Stimulated activated naive CD4-positive, alpha-beta T cell (primary cell): Measurements from ENCODE around the gene GSTA4.

ENCODE experiments used
- DNase-seq, 6 experiments: peaks; one replicate each; lab custom pipeline; 2025; lab: John Stamatoyannopoulos, UW

The GSTA4 gene

GRCh38 chr6:52995089-52995912 is at the start of gene GSTA4:
Gene GSTA4, minus strand, starts transcription at chr6:52995284. Its CDS starts 1,041 bp downstream, at chr6:52994243.
- DNase-seq, result peak; percentile 77 to 98 (median 90)

DNA sequence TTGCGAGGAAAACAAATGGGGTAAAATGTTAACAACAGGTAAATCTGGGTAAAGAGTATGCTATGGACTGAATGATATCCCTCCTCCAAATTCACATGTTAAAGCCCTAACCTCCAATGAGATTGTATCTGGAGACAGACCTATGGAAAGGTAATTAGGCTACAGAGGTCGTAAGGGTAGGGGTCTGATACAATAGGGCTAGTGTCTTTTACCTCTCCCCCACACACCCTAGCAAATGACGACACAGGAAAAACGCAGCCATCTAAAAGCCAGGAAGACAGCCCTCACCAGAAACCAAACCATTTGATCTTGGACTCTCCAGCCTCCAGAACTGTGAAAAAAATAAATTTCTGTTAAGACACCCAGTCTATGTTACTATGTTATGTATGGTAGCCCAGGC is 49.5 kb upstream of the GSTA4 start:
- no peak for DNase-seq

- no peak for DNase-seq
Measured at GRCh38 chr6:53044071-53044470, 49.0 kb upstream of the GSTA4 start.

- no peak for DNase-seq
Measured at GRCh38 chr6:53043581-53043980, 48.5 kb upstream of the GSTA4 start.

DNA sequence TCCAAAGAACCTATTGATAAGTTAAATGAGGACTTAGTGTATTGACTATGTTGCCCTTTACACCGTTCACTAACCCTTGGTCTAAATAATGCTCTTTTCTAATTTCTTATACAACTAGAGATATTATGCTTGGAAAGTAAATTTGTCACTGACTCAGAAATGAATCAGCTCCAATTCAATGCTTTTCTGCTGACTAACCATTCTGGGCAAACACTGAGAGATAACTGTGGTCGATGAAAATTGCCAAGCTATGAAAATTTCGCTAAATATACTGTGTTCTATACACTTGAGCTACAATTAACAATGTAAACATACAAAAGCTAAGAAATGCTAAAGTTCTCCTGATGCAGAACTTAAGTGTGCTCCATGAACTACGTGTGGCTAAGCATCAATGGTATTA is 47.0 kb upstream of the GSTA4 start:
- no peak for DNase-seq

DNA sequence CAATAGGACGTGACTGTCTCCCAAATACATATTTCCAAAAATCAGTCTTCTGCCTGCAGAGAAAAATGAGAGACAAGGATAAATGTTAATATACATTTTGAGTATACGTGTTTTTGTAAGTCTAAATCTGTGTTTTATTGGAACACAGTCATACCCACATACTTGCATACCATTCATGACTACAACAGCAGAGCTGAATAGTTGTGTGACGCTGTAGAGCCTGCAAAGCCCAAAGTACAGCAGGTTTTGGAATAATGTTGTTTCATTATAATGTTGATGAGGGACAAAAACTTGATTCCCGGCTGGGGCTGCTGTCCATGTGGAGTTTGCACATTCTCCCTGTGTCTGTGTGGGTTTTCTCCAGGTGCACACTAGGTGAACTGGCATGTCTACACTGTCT is 46.3 kb upstream of the GSTA4 start:
- DNase-seq, result no peak

- no peak for DNase-seq
Measured at GRCh38 chr6:53038596-53038995, 43.5 kb upstream of the GSTA4 start.

DNA sequence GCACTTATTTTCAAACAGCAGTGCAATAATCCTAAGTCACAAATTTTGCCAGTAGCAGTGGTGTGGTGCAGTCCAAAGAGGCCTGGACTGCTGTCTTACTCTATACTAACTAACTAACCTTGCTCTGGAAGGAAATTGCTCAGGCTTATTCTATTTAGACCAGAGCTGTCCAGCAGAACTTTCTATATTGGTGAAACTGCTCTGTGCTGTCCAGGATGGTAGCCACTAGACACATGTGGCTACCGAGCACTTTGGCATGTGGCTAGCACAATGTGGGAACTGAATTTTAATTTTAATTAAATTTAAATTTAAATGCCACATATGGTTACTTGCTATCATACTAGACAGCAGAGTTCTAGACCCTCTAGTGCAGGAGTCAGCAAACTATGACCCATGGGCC is 43.1 kb upstream of the GSTA4 start:
- DNase-seq, result no peak

- DNase-seq, result no peak
Measured at GRCh38 chr6:53035549-53036213, 40.6 kb upstream of the GSTA4 start.

- no peak for DNase-seq
Measured at GRCh38 chr6:53033764-53034163, 38.7 kb upstream of the GSTA4 start.

GRCh38 chr6:53032849-53033248 is 37.8 kb upstream of the GSTA4 start:
- DNase-seq, result no peak

- no peak for DNase-seq
Measured at GRCh38 chr6:53031281-53031680, 36.2 kb upstream of the GSTA4 start.

DNA sequence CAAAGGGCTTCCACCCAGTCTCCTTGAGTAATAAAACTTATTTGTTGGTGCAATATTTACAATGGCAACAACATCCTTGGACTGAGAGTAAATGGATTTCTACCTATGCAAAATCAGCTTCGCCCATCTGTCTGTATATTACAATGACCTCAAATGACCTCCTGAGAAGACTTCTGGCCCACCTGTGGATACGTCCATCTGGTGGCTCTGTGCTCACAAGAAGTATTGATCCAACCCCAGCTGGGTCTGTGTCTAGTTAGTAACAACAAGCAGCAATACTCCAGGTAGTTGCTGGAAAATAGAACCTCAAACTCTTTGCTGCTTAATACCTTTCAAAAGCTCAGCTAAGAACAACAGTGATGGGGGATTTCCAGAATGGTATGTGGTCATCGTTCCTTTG is 34.7 kb upstream of the GSTA4 start:
- DNase-seq, result no peak

DNA sequence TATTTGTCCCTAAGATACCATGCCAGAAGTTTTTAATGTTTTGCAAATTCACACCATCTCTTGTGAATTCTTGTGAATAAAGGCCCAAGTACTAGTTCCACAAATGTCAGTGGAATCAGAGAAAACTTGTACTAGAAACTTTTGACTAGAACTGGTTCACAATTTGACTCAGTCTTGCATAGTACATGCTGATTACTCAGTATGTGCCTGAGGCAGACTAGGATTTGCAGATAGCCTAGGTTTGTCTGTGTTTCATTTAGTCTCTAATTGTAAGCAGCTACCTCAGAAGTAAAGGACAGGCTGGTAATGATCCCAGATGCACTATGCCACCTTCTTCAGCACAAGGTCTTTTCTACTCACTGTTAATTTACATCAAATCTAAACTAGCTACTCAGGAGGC is 34.2 kb upstream of the GSTA4 start:
- no peak for DNase-seq

- DNase-seq, result no peak
Measured at GRCh38 chr6:53028467-53028866, 33.4 kb upstream of the GSTA4 start.

- no peak for DNase-seq
Measured at GRCh38 chr6:53027131-53027718, 32.1 kb upstream of the GSTA4 start.

GRCh38 chr6:53026526-53026925 is 31.4 kb upstream of the GSTA4 start:
- no peak for DNase-seq

DNA sequence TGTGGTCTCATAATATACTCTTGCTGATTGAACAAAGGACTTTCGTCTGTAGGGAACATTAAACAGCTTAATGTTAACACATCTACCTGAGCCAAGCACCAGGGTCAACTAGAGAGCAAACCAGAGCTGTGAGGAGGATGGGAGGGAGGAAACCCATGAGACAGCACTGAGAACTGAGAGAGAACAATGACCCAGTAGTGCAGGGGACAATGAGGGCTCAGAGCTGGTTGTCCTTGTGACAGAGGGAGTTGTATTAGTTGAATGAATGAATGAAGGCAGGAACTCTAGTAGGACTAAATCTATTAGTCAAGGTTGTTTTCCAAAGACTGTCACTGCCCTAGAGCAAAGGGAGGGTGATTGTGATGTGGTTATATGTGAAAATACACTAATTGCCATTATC is 28.2 kb upstream of the GSTA4 start:
- no peak for DNase-seq

GRCh38 chr6:53020005-53020744 is 25.1 kb upstream of the GSTA4 start:
- DNase-seq, result peak in 1 of 6 experiments; percentile 1

DNA sequence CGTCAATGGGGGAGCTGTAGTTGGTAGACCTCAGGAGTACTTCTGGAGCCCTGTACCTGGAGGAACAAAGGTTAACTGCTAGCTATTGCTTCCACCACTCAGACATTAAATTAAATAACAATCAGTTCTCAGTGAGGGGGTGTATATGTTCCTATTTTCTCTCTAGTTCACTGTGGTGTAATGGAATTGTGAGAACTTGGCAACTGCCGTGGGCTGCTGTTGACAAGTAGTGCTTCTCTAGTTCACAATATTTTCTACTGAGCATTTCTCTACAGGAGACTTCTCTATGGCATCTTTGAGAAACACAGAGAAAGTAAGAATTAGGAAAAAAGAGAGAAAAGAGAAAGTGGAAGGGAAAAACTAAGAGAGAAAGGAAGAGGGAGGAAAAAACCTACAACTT is 23.4 kb upstream of the GSTA4 start:
- no peak for DNase-seq

DNA sequence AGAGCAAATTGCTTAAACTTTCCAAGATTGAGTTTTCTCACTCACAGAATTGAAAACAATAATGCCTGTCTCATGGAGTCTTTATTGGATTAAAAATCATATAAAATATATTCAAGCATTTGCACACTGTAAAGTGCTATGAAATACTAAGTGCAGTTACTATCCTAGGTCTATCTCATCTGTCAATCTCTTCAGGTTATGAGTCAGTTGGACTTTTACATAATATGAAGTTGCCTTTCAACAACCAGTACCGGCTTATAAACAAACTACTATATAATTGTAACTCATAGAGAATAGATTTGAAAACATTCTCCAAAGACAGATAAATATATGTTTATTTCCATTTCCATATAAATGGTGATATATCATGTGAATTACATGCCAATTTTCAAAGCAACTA is 20.4 kb upstream of the GSTA4 start:
- DNase-seq, result no peak

DNA sequence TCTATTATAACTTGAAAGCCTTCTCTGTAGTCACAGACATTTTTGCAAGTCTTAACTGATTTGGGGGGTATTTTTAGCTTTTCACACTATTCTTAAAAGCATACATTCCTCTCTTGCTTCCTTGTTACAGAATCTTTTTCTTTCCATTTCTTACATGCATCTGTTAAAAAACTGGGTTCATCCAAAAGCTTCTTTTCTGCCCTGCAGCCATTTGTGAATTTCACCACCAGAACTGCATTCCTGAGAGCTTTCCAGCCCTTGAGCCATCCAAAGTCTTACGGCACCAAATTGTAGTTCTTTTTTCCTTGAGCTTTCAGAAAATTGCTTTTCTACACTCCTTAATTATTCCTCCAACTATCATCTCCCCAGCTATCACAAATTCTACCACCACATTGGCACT is 19.7 kb upstream of the GSTA4 start:
- no peak for DNase-seq

DNA sequence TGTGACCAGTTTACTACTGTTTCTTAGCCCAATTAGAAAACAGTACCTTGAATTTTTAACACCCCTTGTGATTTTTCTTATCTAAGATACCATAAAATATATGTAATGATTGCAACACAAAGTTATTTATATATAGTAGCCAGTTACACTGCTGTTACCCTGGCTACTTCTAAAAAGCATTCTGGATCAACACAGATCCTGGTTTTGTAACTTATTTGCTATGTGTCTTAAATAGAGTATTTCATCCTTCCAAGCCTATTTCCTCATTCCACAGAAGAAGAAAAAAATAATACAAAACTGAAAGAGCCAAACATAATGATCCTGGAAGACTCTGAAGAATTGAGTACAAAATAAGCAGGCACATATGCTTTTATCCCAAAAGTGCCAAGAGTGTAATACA is 19.0 kb upstream of the GSTA4 start:
- DNase-seq, result no peak
